ENCODE measurements around the gene KCNJ14.

The KCNJ14 gene

DNA sequence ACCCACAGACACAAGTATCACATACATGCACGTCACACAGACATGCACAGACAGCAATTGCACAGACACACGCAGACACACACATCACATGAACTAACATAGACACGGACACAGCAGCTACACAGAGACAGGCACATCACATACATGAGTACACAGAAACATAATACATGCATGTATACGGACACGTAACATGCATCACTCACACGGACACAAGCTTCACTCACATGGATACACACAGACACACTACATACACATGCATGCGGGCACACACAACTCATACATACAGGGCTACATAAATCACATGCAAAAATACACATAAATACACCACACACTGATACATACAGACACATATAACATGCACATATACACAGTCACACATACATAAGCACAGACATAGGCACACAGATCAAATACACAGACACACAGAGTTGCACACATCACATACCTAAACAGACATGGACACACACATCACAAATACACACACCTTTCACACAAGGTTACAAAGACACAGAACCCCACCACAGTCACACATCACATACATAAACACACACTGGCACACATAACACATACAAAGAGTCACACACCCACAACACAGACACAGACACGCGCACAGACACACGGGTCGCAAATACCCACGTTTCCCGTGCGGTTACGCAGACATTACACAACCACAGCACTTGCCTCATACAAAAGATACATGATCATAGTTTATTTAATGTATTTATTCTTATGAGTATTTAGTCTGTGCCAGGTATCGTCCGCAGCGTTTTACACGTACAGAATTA, 57.3 kb downstream of the KCNJ14 start:
- POLR2A ChIA-PET (ENCODE audit: low non-redundant PET), result no interaction called here
- TF ChIP-seq, protein P1, sequence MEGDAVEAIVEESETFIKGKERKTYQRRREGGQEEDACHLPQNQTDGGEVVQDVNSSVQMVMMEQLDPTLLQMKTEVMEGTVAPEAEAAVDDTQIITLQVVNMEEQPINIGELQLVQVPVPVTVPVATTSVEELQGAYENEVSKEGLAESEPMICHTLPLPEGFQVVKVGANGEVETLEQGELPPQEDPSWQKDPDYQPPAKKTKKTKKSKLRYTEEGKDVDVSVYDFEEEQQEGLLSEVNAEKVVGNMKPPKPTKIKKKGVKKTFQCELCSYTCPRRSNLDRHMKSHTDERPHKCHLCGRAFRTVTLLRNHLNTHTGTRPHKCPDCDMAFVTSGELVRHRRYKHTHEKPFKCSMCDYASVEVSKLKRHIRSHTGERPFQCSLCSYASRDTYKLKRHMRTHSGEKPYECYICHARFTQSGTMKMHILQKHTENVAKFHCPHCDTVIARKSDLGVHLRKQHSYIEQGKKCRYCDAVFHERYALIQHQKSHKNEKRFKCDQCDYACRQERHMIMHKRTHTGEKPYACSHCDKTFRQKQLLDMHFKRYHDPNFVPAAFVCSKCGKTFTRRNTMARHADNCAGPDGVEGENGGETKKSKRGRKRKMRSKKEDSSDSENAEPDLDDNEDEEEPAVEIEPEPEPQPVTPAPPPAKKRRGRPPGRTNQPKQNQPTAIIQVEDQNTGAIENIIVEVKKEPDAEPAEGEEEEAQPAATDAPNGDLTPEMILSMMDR (conservative IDR thresholded peaks at IDR 0.05; ENCODE audit: low read depth), result no peak
- DNase-seq (ENCODE audit: low spot score), result no peak
- CTCF ChIA-PET, result interaction anchor here (0.6 to 1.5 kb wide), 3 partner anchors 34 to 96 kb away, joined by 3 to 5 read pairs (median 3); no protein-coding TSS in a partner anchor
- H3K27ac ChIP-seq, result no peak overlapping the region

DNA sequence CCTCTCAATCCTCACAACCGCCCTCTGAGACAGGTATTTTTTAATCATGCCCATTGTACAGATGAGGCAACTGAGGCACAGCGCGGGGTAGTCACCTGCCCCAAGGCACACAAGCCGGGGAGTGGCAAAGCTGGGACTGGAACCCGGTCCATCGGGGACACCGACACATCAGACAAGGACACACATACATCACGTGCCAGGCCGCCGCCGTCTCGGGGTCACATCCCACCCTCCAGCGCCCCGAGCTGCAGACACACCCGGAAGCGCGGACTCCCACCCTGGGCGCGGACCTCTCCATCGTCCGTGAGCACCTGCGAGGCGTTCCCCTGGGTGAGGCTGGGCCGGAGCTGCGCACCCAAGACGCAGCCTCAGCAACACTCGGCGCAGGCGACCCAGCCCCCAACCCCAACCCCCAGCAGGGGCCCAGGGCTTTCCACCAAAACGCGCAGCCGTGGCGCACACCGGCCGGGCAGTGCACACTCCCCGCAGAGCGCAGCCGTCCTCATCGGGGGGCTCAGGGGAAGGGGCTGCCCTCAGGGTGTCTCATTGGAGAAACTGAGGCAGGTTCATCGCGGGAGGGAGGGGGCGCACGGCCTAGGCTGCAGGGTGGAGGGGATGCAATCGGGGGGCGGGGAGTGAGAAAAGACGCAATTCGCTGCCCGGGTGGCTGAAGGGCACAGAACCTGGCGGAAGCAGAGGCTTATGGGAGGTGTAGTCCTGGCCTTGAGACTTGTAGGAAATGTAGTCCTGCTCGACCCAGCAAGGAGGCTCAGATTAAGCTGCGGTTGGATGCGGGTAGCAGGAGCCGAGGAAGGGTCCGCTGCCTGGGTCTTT, 58.1 kb downstream of the KCNJ14 start:
- H3K27ac ChIP-seq, result peak overlapping the region; percentile 51
- ChIA-PET CTCF (interaction anchor here (0.5 to 1.5 kb wide), 4 partner anchors 33 to 76 kb away, joined by 3 to 5 read pairs (median 3); no protein-coding TSS in a partner anchor), POLR2A (ENCODE audit: low non-redundant PET) (no interaction called here)
- TF ChIP-seq, protein P1 (conservative IDR thresholded peaks at IDR 0.05; ENCODE audit: low read depth), result no peak
- peak; percentile 67 for DNase-seq (ENCODE audit: low spot score)

DNA sequence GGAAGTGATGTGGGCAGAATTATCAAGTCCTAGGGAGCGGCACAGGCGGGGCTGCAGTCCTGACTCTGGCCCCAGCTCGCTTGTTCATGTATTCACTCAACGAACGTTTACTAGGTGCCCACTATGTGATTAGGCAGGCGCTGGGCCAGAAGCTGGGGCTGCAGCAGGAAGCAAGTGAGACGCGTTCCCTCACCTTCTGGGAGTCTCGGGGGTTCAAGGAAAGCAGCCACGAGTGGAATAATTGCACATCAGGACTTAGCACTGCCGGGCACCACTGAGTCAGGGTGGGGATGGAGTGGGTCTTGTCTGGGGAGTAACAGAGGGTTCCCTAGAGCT, 58.7 kb downstream of the KCNJ14 start:
- DNase-seq (ENCODE audit: low spot score), result no peak
- H3K27ac ChIP-seq, result peak overlapping the region; percentile 51; the same call in 1 of the 2 replicates
- ChIA-PET CTCF (interaction anchor here (0.5 to 1.5 kb wide), 2 partner anchors 69 to 75 kb away, joined by 3 to 5 read pairs; no protein-coding TSS in a partner anchor), POLR2A (ENCODE audit: low non-redundant PET) (no interaction called here)
- TF ChIP-seq, protein P1 (conservative IDR thresholded peaks at IDR 0.05; ENCODE audit: low read depth), result no peak

DNA sequence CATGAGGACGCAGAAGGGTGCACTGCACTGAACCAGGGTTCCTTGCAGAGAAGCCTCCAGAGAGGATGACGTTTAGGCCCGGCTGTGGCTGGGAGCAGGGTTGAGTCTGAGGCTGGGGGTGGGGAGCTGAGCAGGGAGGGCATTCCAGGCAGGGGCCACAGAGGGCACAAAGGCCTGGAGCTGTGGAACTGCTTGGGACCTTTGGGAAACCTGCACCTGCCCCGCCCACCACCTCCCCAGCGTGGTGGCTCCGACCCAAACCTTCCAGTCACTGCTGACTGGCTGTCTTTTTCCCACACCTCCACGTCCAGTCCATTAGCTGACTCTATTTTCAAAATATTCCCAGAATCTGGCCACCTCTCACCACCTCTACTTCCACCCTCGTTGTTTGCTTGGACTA, 61.2 kb downstream of the KCNJ14 start:
- no peak overlapping the region for H3K27ac ChIP-seq
- TF ChIP-seq, protein P1 (conservative IDR thresholded peaks at IDR 0.05; ENCODE audit: low read depth), result no peak
- CTCF ChIA-PET, result no interaction called here
- DNase-seq (ENCODE audit: low spot score), result no peak
- POLR2A ChIA-PET (ENCODE audit: low non-redundant PET), result no interaction called here

Data from RWPE1 (cell line).